GM18517 (cell line): ENCODE measurements around the gene CYP2D6.
"Not testable (repeated sequence)": the region's sequence is repeated elsewhere in the genome, so short reads cannot be mapped to it uniquely, and the experiment has no call there.

Experiments used
- ATAC-seq: cut with Tn5 transposase; IDR thresholded peaks from one replicate; pipeline ENCODE4 v1.9.1; 2021; ENCODE audit warnings: mild to moderate bottlenecking, moderate library complexity; ENCODE audit not compliant: unreplicated experiment

CYP2D6 gene

DNA sequence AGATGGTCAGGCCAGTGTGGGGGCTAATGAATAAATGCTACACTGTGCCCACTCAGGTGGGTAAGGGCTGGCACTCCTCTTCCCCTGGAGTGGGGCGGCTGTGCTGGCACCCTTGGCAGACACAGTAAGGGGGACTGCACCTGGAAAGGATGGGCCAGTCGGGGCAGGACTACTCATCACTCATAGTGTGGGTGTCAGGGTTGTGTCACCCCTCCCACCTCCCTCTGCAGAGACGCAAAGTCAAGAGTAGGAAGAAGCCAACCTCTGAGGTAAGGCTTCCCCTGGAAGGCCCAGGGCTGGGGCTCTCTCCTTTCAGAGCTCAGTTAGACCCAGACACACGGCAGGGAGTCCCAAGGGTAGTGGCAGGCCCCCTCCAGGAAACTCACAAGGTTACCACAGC is 5.1 kb upstream of the CYP2D6 start:
- ATAC-seq, result not testable (repeated sequence)

- ATAC-seq, result no peak
These were observed 3.8 kb upstream of the CYP2D6 start for GRCh38 chr22:42134100-42135020.

DNA sequence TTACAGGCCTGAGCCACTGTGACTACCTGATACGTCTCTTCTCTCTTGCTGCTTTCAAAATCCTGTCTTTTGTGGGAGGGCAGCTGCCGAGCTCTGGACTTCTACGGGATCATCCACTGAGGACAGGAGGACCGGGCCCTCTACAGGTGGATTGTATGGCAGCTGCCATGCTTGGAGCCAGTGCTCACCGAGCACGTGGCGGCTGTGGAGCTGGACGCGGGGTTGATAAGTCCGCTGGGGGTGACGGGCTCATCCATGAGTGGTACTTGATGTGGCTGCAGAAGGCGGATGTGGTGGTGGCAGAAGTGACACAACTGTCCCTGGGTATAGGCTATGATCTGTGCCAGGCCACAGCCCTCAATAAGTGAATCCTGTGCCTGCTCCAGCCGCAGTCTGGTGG is 1.8 kb upstream of the CYP2D6 start:
- ATAC-seq, result no peak

- ATAC-seq, result no peak
These were observed 952 bp upstream of the CYP2D6 start for GRCh38 chr22:42131562-42131961.

- not testable (repeated sequence) for ATAC-seq
These were observed 428 bp downstream of the CYP2D6 start for GRCh38 chr22:42130182-42130581.

- ATAC-seq, result not testable (repeated sequence)
These were observed 1.6 kb downstream of the CYP2D6 start for GRCh38 chr22:42128776-42129694.

DNA sequence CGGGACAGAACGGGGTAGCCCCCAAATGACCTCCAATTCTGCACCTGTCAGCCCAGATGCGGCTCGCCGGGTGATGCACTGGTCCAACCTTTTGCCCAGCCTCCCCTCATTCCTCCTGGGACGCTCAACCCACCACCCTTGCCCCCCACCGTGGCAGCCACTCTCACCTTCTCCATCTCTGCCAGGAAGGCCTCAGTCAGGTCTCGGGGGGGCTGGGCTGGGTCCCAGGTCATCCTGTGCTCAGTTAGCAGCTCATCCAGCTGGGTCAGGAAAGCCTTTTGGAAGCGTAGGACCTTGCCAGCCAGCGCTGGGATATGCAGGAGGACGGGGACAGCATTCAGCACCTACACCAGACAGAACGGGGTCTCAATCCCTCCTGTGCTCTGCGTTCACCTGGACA is 2.6 kb downstream of the CYP2D6 start:
- not testable (repeated sequence) for ATAC-seq

DNA sequence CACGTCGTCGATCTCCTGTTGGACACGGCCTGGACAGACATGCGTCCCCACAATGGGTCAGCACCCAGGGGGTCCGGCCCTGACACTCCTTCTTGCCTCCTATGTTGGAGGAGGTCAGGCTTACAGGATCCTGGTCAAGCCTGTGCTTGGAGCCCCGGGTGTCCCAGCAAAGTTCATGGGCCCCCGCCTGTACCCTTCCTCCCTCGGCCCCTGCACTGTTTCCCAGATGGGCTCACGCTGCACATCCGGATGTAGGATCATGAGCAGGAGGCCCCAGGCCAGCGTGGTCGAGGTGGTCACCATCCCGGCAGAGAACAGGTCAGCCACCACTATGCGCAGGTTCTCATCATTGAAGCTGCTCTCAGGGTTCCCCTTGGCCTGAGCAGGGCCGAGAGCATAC is 3.0 kb downstream of the CYP2D6 start:
- ATAC-seq, result no peak

GRCh38 chr22:42123529-42123928 is 7.1 kb downstream of the CYP2D6 start:
- ATAC-seq, result not testable (repeated sequence)

GRCh38 chr22:42120231-42121021 is 10.2 kb downstream of the CYP2D6 start:
- ATAC-seq, result not testable (repeated sequence)

GRCh38 chr22:42116848-42117424 is 13.7 kb downstream of the CYP2D6 start:
- no peak for ATAC-seq

- ATAC-seq, result not testable (repeated sequence)
These were observed 15.2 kb downstream of the CYP2D6 start for GRCh38 chr22:42115420-42115830.

- ATAC-seq, result no peak
These were observed 15.9 kb downstream of the CYP2D6 start for GRCh38 chr22:42114721-42115120.

- not testable (repeated sequence) for ATAC-seq
These were observed 17.8 kb downstream of the CYP2D6 start for GRCh38 chr22:42112793-42113192.

- ATAC-seq, result no peak
These were observed 18.8 kb downstream of the CYP2D6 start for GRCh38 chr22:42111798-42112197.

DNA sequence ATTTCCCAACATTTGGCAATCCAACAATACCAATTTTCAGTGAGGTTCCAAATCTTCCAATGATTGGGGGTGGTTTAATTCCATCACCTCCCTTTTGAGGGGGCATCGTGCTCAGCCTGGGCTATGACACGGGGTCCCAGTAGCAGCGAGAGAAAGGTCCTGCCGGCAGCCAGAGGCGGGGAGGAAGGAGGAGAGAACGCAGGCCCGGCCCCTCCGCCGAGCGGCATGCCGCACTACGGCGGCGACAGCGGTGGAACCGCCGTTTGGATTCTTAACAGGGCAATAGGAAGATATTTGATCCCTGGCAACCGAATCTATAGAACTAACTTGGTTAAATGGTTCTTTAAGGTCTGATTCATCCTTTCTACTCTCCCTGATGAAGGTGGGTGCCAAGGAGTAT is 21.8 kb downstream of the CYP2D6 start:
- ATAC-seq, result no peak

DNA sequence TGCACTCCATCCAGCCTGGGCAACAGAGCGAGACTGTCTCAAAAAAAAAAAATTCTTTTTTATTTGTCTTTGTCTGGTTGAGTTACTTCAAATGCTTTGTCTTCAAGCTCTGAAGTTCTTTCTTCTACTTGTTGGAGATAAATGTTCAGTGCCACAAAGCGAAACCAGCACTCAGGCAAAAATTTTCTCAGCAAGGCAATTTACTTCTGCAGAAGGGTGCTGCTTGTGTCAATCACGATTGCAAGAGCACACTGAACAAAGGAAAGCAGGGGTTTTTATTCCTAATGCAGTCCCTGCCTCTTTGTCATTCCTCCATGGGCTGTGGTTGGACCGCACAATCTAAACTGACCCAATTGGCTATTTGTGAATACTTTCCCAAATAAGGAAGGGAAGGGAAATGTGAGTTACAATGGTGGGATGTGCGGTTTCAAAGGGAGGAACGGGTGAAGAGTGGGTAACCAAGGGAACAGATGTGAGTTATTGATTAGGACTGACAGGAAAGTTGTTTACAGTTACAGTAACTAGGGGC is 26.2 kb downstream of the CYP2D6 start:
- ATAC-seq, result not testable (repeated sequence)

- ATAC-seq, result no peak
These were observed 29.4 kb downstream of the CYP2D6 start for GRCh38 chr22:42101199-42101598.

DNA sequence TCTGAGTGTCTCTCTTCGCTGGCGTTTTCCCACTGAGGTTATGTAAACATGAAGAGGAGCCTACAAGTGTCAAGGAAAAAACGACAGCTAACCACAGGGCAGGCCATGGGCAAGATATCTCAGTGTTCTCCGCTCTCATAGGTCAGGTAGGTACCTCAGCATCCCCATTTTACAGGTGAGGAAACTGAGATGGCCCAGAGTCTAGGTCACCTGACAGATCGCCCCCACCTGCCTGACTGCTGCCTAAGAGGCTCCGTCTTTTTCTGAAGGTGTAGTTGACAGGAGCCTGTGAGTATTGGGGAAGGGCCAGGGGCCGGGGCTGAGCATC is 39.2 kb downstream of the CYP2D6 start:
- ATAC-seq, result no peak
